ENCODE measurements around the gene ASB8. TPM values are rescaled to one million over a fixed set of nuclear protein-coding genes. Genes with fewer than 3 reads are reported as not detected.

Gene ASB8
- total RNA-seq (2011; cell fraction: chromatin; rRNA removed; ENCODE audit: low replicate concordance), result 29.0 and 38.0 TPM in 2 replicates
- total RNA-seq (2011; cell fraction: nucleolus; rRNA removed), result 15.8 and 18.7 TPM in 2 replicates
- total RNA-seq (2011; cell fraction: nucleoplasm; rRNA removed), result 25.8 and 32.9 TPM in 2 replicates
- total RNA-seq (2014; rRNA removed) (13.3 and 24.2 TPM in 2 replicates), total RNA-seq (2014; rRNA removed; fragmentation: Illumina TruSeq; extraction: Trizol) (19.6 and 30.6 TPM in 2 replicates), total RNA-seq (2015; rRNA removed; fragmentation: Illumina TruSeq; extraction: Trizol) (18.9 and 21.2 TPM in 2 replicates), total RNA-seq (2021) (18.6 and 21.6 TPM in 2 replicates), polyA plus RNA-seq (2011; rRNA removed) (25.1 and 26.2 TPM in 2 replicates), polyA plus RNA-seq (2014; fragmentation: Illumina TruSeq; extraction: Trizol) (19.8 and 21.0 TPM in 2 replicates), polyA plus RNA-seq (2014; fragmentation: Nextera tagmentation; extraction: Ambion mirVana) (10 to 100 TPM; 20.0 to 29.0 TPM), polyA plus RNA-seq (2014; rRNA removed) (15.8 and 24.4 TPM in 2 replicates), polyA minus RNA-seq (2011; rRNA and poly(A)+ RNA removed) (21.1 and 22.8 TPM in 2 replicates), Bru-seq, nascent RNA (percentile 70 among the genes with signal in this experiment), BruChase-seq, experiment 1, labeled RNA remaining after a 2-hour chase (percentile 77 among the genes with signal in this experiment), BruChase-seq, experiment 2, labeled RNA remaining after a 6-hour chase (percentile 81 among the genes with signal in this experiment)
- polyA plus RNA-seq (2011; cell fraction: cytosol; rRNA removed), result 19.1 and 23.0 TPM in 2 replicates
- 13.0 and 17.0 TPM in 2 replicates for polyA plus RNA-seq (2011; cell fraction: nucleus; rRNA removed)
- polyA plus RNA-seq (2012), result 17.3 and 20.3 TPM in 2 replicates
- polyA minus RNA-seq (2011; cell fraction: cytosol; rRNA and poly(A)+ RNA removed), result 10.3 and 18.6 TPM in 2 replicates
- polyA minus RNA-seq (2011; cell fraction: nucleus; rRNA and poly(A)+ RNA removed), result 10.5 and 11.2 TPM in 2 replicates
- long read RNA-seq, experiment 1, transcript ASB8-201 (4 exons, 2,615 nt), result major isoform, 22 of 53 reads
- long read RNA-seq, experiment 1, transcript ASB8-205 (4 exons, 2,610 nt), result minor isoform, 9 of 53 reads
- long read RNA-seq, experiment 1, partial matches to known transcripts, result 6 of 53 reads
- long read RNA-seq, experiment 1, other reads (novel, unspliced or antisense), result 12 of 53 reads
- long read RNA-seq, experiment 2, partial matches to known transcripts, result 1 of 13 reads
- long read RNA-seq, experiment 2, other reads (novel, unspliced or antisense), result 9 of 13 reads
- long read RNA-seq, experiment 3, transcript ASB8-201 (4 exons, 2,615 nt), result major isoform, 13 of 18 reads
- long read RNA-seq, experiment 3, partial matches to known transcripts, result 1 of 18 reads
- long read RNA-seq, experiment 3, other reads (novel, unspliced or antisense), result 0 of 18 reads

- Histone ChIP-seq H3K27ac (ENCODE audit: extremely low read depth, low read depth, low read length) (peak within 1 kb of the TSS; percentile 80), H3K4me1 (replicated peaks in 1 of 2; ENCODE audit: control insufficient read depth in 2 of 2, insufficient read depth in 2 of 2, low read length in 2 of 2) (peaks cover 4 to 15% of the 10 kb centered on the region in 2 experiments), H3K27me3 (ENCODE audit: control insufficient read depth in 2 of 2, insufficient read depth in 2 of 2, low read length in 2 of 2) (no peaks in the 10 kb centered on the region), H3K4me3 (peak within 1 kb of the TSS; percentile 72), H3K4me2 (ENCODE audit: insufficient read depth, low read length) (peak within 1 kb of the TSS; percentile 98), H3K9me3 (replicated peaks; ENCODE audit: control insufficient read depth, insufficient read depth, low read depth, low read length) (no peaks in the 10 kb centered on the region), H3K36me3 (ENCODE audit: control insufficient read depth, insufficient read depth, low read length) (peaks cover 9% of the 10 kb centered on the region; the same call in 2 of the 3 replicates), H4K20me1 (replicated peaks; ENCODE audit: control insufficient read depth, insufficient read depth, low read length) (no peaks in the 10 kb centered on the region), H2AFZ (ENCODE audit: low read depth, low read length) (peak within 1 kb of the TSS; percentile 99), H3K79me2 (ENCODE audit: control insufficient read depth, insufficient read depth, low read length) (peaks cover 13% of the 10 kb centered on the region; the same call in 2 of the 3 replicates), H3K9ac (ENCODE audit: insufficient read depth in 1 of 2, low read depth in 2 of 2, low read length in 2 of 2) (peak within 1 kb of the TSS; percentile 76 to 92), H3K9me1 (ENCODE audit: control insufficient read depth, insufficient read depth, low read length) (no peaks in the 10 kb centered on the region)
- ATAC-seq (peak; percentile 95), FAIRE-seq (peak; percentile 97), DNase-seq (ENCODE audit: extremely low read depth in 1 of 4, low spot score in 3 of 4) (peak; percentile 97 to 99 (median 98))
- BruUV-seq (replicated peaks), result TSS peak; percentile 64
- WGBS (ENCODE audit: insufficient coverage, low coverage, missing lambda C conversion rate), result under 1% methylated on average over 42 of the region's 56 CpGs
- intact Hi-C loops (cut with micrococcal nuclease) (loop anchor here (1.0 kb wide), 1 partner anchor 51 kb away; the partner anchor contains the start of gene SENP1), in situ Hi-C loops (cut with MboI) (no loop called here)
- ChIA-PET POLR2A (interaction anchor here (0.6 to 3.4 kb wide), 12 partner anchors 9 to 252 kb away, joined by 3 to 15 read pairs (median 4); no protein-coding TSS in a partner anchor), CTCF (ENCODE audit: low intra/inter-chr PET ratio) (interaction anchor here (0.6 kb wide), 2 partner anchors 73 to 400 kb away, joined by 3 to 4 read pairs; no protein-coding TSS in a partner anchor)
- TF ChIP-seq DLX4 (CRISPR knock-in tag; IDR thresholded peaks at IDR 0.05), result no peak
- no peak for TF ChIP-seq ARNT (IDR thresholded peaks at IDR 0.05)
- TF ChIP-seq L3MBTL2 (IDR thresholded peaks at IDR 0.05), result no peak
- TF ChIP-seq, protein P1, sequence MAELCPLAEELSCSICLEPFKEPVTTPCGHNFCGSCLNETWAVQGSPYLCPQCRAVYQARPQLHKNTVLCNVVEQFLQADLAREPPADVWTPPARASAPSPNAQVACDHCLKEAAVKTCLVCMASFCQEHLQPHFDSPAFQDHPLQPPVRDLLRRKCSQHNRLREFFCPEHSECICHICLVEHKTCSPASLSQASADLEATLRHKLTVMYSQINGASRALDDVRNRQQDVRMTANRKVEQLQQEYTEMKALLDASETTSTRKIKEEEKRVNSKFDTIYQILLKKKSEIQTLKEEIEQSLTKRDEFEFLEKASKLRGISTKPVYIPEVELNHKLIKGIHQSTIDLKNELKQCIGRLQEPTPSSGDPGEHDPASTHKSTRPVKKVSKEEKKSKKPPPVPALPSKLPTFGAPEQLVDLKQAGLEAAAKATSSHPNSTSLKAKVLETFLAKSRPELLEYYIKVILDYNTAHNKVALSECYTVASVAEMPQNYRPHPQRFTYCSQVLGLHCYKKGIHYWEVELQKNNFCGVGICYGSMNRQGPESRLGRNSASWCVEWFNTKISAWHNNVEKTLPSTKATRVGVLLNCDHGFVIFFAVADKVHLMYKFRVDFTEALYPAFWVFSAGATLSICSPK (IDR thresholded peaks at IDR 0.05; ENCODE audit: borderline replicate concordance), result no peak
- peak; percentile 78 for TF ChIP-seq VEZF1 (CRISPR knock-in tag; IDR thresholded peaks at IDR 0.05)
- TF ChIP-seq, protein P2, sequence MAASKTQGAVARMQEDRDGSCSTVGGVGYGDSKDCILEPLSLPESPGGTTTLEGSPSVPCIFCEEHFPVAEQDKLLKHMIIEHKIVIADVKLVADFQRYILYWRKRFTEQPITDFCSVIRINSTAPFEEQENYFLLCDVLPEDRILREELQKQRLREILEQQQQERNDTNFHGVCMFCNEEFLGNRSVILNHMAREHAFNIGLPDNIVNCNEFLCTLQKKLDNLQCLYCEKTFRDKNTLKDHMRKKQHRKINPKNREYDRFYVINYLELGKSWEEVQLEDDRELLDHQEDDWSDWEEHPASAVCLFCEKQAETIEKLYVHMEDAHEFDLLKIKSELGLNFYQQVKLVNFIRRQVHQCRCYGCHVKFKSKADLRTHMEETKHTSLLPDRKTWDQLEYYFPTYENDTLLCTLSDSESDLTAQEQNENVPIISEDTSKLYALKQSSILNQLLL (CRISPR knock-in tag; IDR thresholded peaks at IDR 0.05; ENCODE audit: borderline replicate concordance), result no peak
- TF ChIP-seq, protein P3, sequence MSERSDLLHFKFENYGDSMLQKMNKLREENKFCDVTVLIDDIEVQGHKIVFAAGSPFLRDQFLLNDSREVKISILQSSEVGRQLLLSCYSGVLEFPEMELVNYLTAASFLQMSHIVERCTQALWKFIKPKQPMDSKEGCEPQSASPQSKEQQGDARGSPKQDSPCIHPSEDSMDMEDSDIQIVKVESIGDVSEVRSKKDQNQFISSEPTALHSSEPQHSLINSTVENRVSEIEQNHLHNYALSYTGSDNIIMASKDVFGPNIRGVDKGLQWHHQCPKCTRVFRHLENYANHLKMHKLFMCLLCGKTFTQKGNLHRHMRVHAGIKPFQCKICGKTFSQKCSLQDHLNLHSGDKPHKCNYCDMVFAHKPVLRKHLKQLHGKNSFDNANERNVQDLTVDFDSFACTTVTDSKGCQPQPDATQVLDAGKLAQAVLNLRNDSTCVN (CRISPR knock-in tag; IDR thresholded peaks at IDR 0.05), result no peak
These were observed at the start of gene ASB8 for GRCh38 chr12:48157018-48157888. Gene ASB8, minus strand, starts transcription at chr12:48157515. Its CDS starts 4,019 bp downstream, at chr12:48153496.
